Measurements from ENCODE around the gene BPIFB6.
A peak's percentile ranks its signal among the peaks of the same experiment; 100 is the strongest.

The BPIFB6 gene

GRCh38 chr20:33002087-33002808 lies 29.2 kb upstream of the BPIFB6 start:
- DNase-seq (ENCODE audit: low read depth): no peak
- no peak for TF ChIP-seq CTCF (conservative IDR thresholded peaks at IDR 0.05; ENCODE audit: low read length)
- H3K4me3 ChIP-seq (ENCODE audit: low read length): no peak overlapping the region

DNA sequence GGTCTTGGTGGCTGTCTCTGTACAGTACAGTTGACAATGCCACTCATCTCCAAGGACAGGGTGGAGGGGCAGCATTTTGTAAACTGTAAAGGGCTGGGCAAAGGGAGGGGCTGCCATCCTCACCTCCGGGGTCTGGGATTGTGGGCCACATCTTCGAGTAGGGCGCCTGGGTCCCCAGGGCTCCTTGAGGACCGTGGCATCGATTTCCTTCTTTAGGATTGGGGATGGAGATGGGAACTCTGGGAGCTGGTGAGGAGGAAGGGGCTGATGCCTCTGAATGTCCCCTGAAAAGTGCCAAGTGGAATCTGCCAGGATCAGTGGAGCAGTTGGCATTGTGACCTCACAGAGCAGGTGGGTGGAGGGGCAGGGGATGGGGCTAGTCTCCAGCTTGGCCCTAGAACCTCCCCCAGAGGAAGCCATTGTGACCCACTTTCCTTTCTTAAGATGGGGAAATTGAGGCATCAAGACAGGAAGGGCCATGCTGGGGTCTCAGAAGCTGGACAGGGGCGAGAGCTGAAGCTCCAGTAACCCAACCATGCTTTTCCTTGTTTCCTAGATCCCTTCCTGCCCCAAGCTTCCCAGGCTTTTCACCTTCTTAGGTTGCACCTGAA lies 27.2 kb upstream of the BPIFB6 start, which contains the start of gene SUN5:
Gene SUN5 (minus strand): TSS at position 293 of the 611 bp plus-strand sequence. CDS start 93 bp downstream, at position 200.
- TF ChIP-seq CTCF (conservative IDR thresholded peaks at IDR 0.05; ENCODE audit: low read length): no peak
- no peak within 1 kb of the TSS for H3K4me3 ChIP-seq (ENCODE audit: low read length)
- DNase-seq (ENCODE audit: low read depth): no peak

GRCh38 chr20:33005132-33005566 lies 26.3 kb upstream of the BPIFB6 start:
- no peak for DNase-seq (ENCODE audit: low read depth)
- no peak overlapping the region for H3K4me3 ChIP-seq (ENCODE audit: low read length)
- peak; percentile 35 for TF ChIP-seq CTCF (conservative IDR thresholded peaks at IDR 0.05; ENCODE audit: low read length)

- DNase-seq (ENCODE audit: low read depth): no peak
- TF ChIP-seq CTCF (conservative IDR thresholded peaks at IDR 0.05; ENCODE audit: low read length): no peak
- no peak overlapping the region for H3K4me3 ChIP-seq (ENCODE audit: low read length)
Observed at GRCh38 chr20:33005908-33006775, 25.3 kb upstream of the BPIFB6 start.

DNA sequence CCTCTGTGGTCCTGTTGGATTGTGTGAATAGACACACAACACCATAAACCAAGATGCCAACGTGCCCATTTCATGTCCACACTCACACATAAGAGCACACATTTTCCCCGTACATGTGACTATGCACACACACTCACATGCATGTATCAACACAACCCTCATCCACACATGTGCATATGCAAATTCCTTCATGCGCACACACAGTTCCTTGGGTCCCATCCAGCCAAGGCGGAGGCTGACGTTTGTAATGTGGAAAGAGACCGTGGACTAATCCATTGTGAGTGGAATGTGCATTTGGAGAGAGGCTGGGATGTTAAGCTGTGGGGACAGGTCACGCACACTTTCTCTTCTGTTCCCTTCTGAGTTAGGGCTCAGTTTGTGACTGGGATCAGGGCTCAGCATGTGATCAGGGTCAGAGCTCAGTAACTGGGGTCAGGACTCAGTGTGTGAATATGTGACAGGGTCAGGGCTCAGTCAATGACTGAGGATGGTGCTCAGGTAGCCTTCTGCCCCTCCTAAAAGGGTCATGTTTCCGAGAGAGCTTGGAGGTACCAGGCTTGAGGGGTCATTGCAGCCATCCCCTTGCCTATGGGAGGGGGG lies 24.6 kb upstream of the BPIFB6 start:
- no peak for DNase-seq (ENCODE audit: low read depth)
- TF ChIP-seq CTCF (conservative IDR thresholded peaks at IDR 0.05; ENCODE audit: low read length): no peak

GRCh38 chr20:33007376-33008335 lies 23.8 kb upstream of the BPIFB6 start, which contains the start of gene BPIFB2:
Gene BPIFB2, plus strand, starts transcription at chr20:33007704. Its CDS starts 871 bp downstream, at chr20:33008575.
- no peak for DNase-seq (ENCODE audit: low read depth)
- no peak within 1 kb of the TSS for H3K4me3 ChIP-seq (ENCODE audit: low read length)
- TF ChIP-seq CTCF (conservative IDR thresholded peaks at IDR 0.05; ENCODE audit: low read length): no peak

More for the DNA sequence above, 24.6 kb upstream of the BPIFB6 start:
- H3K4me3 ChIP-seq (ENCODE audit: low read length): no peak overlapping the region
